GM19099 (cell line): ENCODE measurements around the gene ATG4D.
A peak's percentile ranks its signal among the peaks of the same experiment; 100 is the strongest.

Experiments
- POLR2A ChIP-seq: IDR thresholded peaks from 3 replicates; pipeline ENCODE4 v1.6.1; 2011; ENCODE audit warnings: low read depth; ENCODE audit not compliant: insufficient read length; ENCODE audit errors: extremely low read depth

Gene ATG4D

GRCh38 chr19:10566408-10566657, 22.6 kb downstream of the ATG4D start:
- TF ChIP-seq POLR2A = no peak

- TF ChIP-seq POLR2A = peak; percentile 43
Observed at GRCh38 chr19:10566658-10567410, 23.1 kb downstream of the ATG4D start.

GRCh38 chr19:10567656-10568055, 24.0 kb downstream of the ATG4D start:
- TF ChIP-seq POLR2A = no peak

GRCh38 chr19:10568062-10568825, 24.5 kb downstream of the ATG4D start:
- no peak for TF ChIP-seq POLR2A

- TF ChIP-seq POLR2A = peak; percentile 38
Observed at GRCh38 chr19:10568826-10569651, 25.3 kb downstream of the ATG4D start, which contains the start of gene CDKN2D. TSS of gene CDKN2D (minus strand) at chr19:10568979. CDS start at chr19:10568653, 326 bp downstream.

GRCh38 chr19:10574462-10574861, 30.8 kb downstream of the ATG4D start:
- no peak for TF ChIP-seq POLR2A

- TF ChIP-seq POLR2A = no peak
Observed at GRCh38 chr19:10575011-10575716, 31.5 kb downstream of the ATG4D start.

- TF ChIP-seq POLR2A = no peak
Observed at GRCh38 chr19:10577951-10578350, 34.2 kb downstream of the ATG4D start.

- no peak for TF ChIP-seq POLR2A
Observed at GRCh38 chr19:10580979-10581631, 37.4 kb downstream of the ATG4D start.

- TF ChIP-seq POLR2A = no peak
Observed at GRCh38 chr19:10582091-10582490, 38.4 kb downstream of the ATG4D start.

- no peak for TF ChIP-seq POLR2A
Observed at GRCh38 chr19:10583036-10583776, 39.5 kb downstream of the ATG4D start.

- TF ChIP-seq POLR2A = no peak
Observed at GRCh38 chr19:10586396-10586795, 42.7 kb downstream of the ATG4D start.

GRCh38 chr19:10587022-10587838, 43.5 kb downstream of the ATG4D start, which contains the start of gene AP1M2:
TSS of gene AP1M2 (minus strand) at chr19:10587312. CDS start at chr19:10587231, 81 bp downstream.
- no peak for TF ChIP-seq POLR2A
